ENCODE measurements around the gene CHST14. TPM values are rescaled to one million over a fixed set of nuclear protein-coding genes. Genes with fewer than 3 reads are reported as not detected.

Gene CHST14
- polyA plus RNA-seq, 1 donor from 2014 or later: 0.71 TPM

DNA sequence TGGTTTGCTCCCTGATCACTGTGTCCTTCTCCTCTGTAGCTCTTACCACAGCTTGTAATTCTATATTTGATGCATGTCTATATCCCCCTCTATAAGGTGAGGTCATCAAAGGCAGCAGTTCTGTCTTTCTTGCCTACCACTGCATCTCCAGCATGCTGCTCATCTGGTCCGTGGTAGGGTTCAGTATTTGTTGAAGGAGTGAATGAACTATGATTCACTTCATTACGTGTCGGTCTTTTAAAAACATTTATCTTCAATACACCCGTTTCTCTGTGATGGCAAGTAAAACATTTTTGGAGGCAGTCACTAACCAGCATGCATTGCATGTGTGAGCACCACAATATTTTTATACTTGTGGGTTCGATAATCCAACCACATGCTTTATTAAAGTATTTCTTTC is 27.6 kb downstream of the CHST14 start:
- Histone ChIP-seq H3K36me3 (ENCODE audit: insufficient read depth, low read length) (no peaks in the 10 kb centered on the region), H3K27ac (ENCODE audit: low read length) (no peak overlapping the region), H3K9me3 (ENCODE audit: low read length) (no peaks in the 10 kb centered on the region), H3K4me3 (ENCODE audit: low read length) (no peak overlapping the region), H4K20me1 (ENCODE audit: insufficient read depth) (no peaks in the 10 kb centered on the region), H3K4me2 (ENCODE audit: low read length) (no peak overlapping the region), H2AFZ (ENCODE audit: low read depth, low read length) (no peak overlapping the region), H3F3A (ENCODE audit: insufficient read depth, low read length, poor library complexity, severe bottlenecking) (no peaks in the 10 kb centered on the region), H3K9me2 (ENCODE audit: insufficient read depth, low read length) (no peaks in the 10 kb centered on the region), H3K9ac (ENCODE audit: low read length) (no peak overlapping the region), H3K27me3 (ENCODE audit: insufficient read depth, low read depth, low read length) (no peaks in the 10 kb centered on the region), H3K79me2 (replicated peaks; ENCODE audit: insufficient read depth, low read length) (no peaks in the 10 kb centered on the region)
- no peak for TF ChIP-seq RAD21 (conservative IDR thresholded peaks at IDR 0.05)
- TF ChIP-seq TAF1 (IDR thresholded peaks at IDR 0.05; ENCODE audit: low read depth): no peak
- no peak for TF ChIP-seq MXI1 (conservative IDR thresholded peaks at IDR 0.05; ENCODE audit: poor library complexity, severe bottlenecking)
- no peak for TF ChIP-seq SMC3 (conservative IDR thresholded peaks at IDR 0.05; ENCODE audit: poor library complexity)
- TF ChIP-seq, protein P1, sequence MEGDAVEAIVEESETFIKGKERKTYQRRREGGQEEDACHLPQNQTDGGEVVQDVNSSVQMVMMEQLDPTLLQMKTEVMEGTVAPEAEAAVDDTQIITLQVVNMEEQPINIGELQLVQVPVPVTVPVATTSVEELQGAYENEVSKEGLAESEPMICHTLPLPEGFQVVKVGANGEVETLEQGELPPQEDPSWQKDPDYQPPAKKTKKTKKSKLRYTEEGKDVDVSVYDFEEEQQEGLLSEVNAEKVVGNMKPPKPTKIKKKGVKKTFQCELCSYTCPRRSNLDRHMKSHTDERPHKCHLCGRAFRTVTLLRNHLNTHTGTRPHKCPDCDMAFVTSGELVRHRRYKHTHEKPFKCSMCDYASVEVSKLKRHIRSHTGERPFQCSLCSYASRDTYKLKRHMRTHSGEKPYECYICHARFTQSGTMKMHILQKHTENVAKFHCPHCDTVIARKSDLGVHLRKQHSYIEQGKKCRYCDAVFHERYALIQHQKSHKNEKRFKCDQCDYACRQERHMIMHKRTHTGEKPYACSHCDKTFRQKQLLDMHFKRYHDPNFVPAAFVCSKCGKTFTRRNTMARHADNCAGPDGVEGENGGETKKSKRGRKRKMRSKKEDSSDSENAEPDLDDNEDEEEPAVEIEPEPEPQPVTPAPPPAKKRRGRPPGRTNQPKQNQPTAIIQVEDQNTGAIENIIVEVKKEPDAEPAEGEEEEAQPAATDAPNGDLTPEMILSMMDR (IDR thresholded peaks at IDR 0.05; ENCODE audit: poor library complexity, severe bottlenecking): no peak

DNA sequence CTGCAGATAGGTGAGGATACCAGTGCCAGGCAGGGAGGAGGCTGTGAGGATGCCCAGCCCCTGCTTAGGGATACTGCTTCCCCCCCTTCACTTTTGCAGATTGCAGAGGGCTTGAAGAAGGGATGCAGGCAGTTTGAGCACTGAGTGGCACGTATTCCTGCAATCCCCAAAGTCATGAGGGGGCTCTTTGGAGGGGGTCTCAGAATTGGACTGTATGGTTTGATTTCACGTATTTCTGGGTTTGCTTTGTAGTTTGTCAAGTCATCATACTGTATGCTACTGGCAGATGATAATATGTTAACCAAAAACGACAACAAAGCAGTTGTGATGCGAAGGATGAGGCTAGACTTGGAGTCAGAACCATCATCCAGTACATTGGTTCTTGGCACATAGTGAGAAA is 28.1 kb downstream of the CHST14 start:
- H3K4me2 ChIP-seq (ENCODE audit: low read length): no peak overlapping the region
- no peak overlapping the region for H3K4me3 ChIP-seq (ENCODE audit: low read length)
- H2AFZ ChIP-seq (ENCODE audit: low read depth, low read length): no peak overlapping the region
- no peaks in the 10 kb centered on the region for H3K9me3 ChIP-seq (ENCODE audit: low read length)
- H3K79me2 ChIP-seq (replicated peaks; ENCODE audit: insufficient read depth, low read length): no peaks in the 10 kb centered on the region
- no peak overlapping the region for H3K9ac ChIP-seq (ENCODE audit: low read length)
- no peaks in the 10 kb centered on the region for H3K27me3 ChIP-seq (ENCODE audit: insufficient read depth, low read depth, low read length)
- no peak for TF ChIP-seq POLR2AphosphoS5 (IDR thresholded peaks at IDR 0.05)
- TF ChIP-seq, protein P1 (IDR thresholded peaks at IDR 0.05; ENCODE audit: poor library complexity, severe bottlenecking): no peak
- no peak overlapping the region for H3K27ac ChIP-seq (ENCODE audit: low read length)
- H3K9me2 ChIP-seq (ENCODE audit: insufficient read depth, low read length): no peaks in the 10 kb centered on the region
- H4K20me1 ChIP-seq (ENCODE audit: insufficient read depth): no peaks in the 10 kb centered on the region
- H3F3A ChIP-seq (ENCODE audit: insufficient read depth, low read length, poor library complexity, severe bottlenecking): no peaks in the 10 kb centered on the region
- H3K36me3 ChIP-seq (ENCODE audit: insufficient read depth, low read length): no peaks in the 10 kb centered on the region

DNA sequence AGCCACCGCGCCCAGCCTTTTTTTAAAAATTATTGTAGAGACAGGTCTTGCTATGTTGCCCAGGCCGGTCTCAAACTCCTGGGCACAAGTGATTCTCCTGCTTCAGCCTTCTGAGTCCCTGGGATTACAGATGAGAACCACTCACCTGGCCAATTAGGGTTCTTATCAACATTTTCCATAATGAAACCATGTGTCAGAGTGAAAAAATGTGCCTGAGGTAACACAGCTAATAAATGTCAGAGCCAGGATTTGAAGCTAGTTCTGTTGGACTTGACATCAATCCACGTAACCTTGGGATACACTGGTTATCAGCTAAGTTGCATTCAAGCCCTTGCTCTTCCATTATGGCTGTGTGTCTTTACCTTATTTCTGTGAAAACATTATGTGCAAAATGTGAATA is 29.1 kb downstream of the CHST14 start:
- Histone ChIP-seq H4K20me1 (ENCODE audit: insufficient read depth) (no peaks in the 10 kb centered on the region), H3K27me3 (ENCODE audit: insufficient read depth, low read depth, low read length) (no peaks in the 10 kb centered on the region), H3K36me3 (ENCODE audit: insufficient read depth, low read length) (no peaks in the 10 kb centered on the region), H3K4me3 (ENCODE audit: low read length) (no peak overlapping the region), H3K9me2 (ENCODE audit: insufficient read depth, low read length) (no peaks in the 10 kb centered on the region), H3K9ac (ENCODE audit: low read length) (no peak overlapping the region), H2AFZ (ENCODE audit: low read depth, low read length) (no peak overlapping the region), H3K9me3 (ENCODE audit: low read length) (no peaks in the 10 kb centered on the region), H3K27ac (ENCODE audit: low read length) (no peak overlapping the region), H3K4me2 (ENCODE audit: low read length) (no peak overlapping the region), H3K79me2 (replicated peaks; ENCODE audit: insufficient read depth, low read length) (no peaks in the 10 kb centered on the region), H3F3A (ENCODE audit: insufficient read depth, low read length, poor library complexity, severe bottlenecking) (no peaks in the 10 kb centered on the region)
- TF ChIP-seq, protein P1 (IDR thresholded peaks at IDR 0.05; ENCODE audit: poor library complexity, severe bottlenecking): no peak
- no peak for TF ChIP-seq EP300 (conservative IDR thresholded peaks at IDR 0.05; ENCODE audit: poor library complexity, severe bottlenecking)
- TF ChIP-seq POLR2AphosphoS5 (IDR thresholded peaks at IDR 0.05): no peak
- TF ChIP-seq, protein P2, sequence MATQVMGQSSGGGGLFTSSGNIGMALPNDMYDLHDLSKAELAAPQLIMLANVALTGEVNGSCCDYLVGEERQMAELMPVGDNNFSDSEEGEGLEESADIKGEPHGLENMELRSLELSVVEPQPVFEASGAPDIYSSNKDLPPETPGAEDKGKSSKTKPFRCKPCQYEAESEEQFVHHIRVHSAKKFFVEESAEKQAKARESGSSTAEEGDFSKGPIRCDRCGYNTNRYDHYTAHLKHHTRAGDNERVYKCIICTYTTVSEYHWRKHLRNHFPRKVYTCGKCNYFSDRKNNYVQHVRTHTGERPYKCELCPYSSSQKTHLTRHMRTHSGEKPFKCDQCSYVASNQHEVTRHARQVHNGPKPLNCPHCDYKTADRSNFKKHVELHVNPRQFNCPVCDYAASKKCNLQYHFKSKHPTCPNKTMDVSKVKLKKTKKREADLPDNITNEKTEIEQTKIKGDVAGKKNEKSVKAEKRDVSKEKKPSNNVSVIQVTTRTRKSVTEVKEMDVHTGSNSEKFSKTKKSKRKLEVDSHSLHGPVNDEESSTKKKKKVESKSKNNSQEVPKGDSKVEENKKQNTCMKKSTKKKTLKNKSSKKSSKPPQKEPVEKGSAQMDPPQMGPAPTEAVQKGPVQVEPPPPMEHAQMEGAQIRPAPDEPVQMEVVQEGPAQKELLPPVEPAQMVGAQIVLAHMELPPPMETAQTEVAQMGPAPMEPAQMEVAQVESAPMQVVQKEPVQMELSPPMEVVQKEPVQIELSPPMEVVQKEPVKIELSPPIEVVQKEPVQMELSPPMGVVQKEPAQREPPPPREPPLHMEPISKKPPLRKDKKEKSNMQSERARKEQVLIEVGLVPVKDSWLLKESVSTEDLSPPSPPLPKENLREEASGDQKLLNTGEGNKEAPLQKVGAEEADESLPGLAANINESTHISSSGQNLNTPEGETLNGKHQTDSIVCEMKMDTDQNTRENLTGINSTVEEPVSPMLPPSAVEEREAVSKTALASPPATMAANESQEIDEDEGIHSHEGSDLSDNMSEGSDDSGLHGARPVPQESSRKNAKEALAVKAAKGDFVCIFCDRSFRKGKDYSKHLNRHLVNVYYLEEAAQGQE (IDR thresholded peaks at IDR 0.05; ENCODE audit: borderline replicate concordance): no peak
- no peak for TF ChIP-seq RAD21 (conservative IDR thresholded peaks at IDR 0.05)
- TF ChIP-seq MXI1 (conservative IDR thresholded peaks at IDR 0.05; ENCODE audit: poor library complexity, severe bottlenecking): no peak
- TF ChIP-seq EZH2 (IDR thresholded peaks at IDR 0.05; ENCODE audit: borderline replicate concordance, insufficient read depth, low read length, poor library complexity, severe bottlenecking): no peak
- TF ChIP-seq SMC3 (conservative IDR thresholded peaks at IDR 0.05; ENCODE audit: poor library complexity): no peak
- TF ChIP-seq TAF1 (IDR thresholded peaks at IDR 0.05; ENCODE audit: low read depth): no peak

All from neural cell (in vitro differentiated cells).